Breast epithelium (tissue), 4 donors: ENCODE data around the gene RFX1. TPM values are rescaled to one million over a fixed set of nuclear protein-coding genes. Genes with fewer than 3 reads are reported as not detected.
A peak's percentile ranks its signal among the peaks of the same experiment; 100 is the strongest.

ENCODE experiments used
- DNase-seq, 2 donors: peaks; one replicate each; pipeline ENCODE4 v3.0.0-alpha.2; 2019; ENCODE audit warnings: low spot score in 2 of 2
- H3K27ac ChIP-seq, 2 donors: fragments of 200-600 bp; sonication (generic) in 1 of 2; one replicate each; pipeline ENCODE4 v1.5.1; 2016 to 2019; ENCODE audit warnings: mild to moderate bottlenecking in 1 of 2
- H3K27me3 ChIP-seq, 2 donors: fragments of 200-600 bp; sonication (generic) in 1 of 2; one replicate each; pipeline versions ENCODE4 v1.5.1 to v1.6.0; 2017 to 2019; ENCODE audit warnings: control low read depth in 1 of 2, mild to moderate bottlenecking in 1 of 2
- H3K36me3 ChIP-seq: fragments of 200-600 bp; one replicate; pipeline ENCODE4 v1.5.1; 2019
- H3K4me1 ChIP-seq, 2 donors: fragments of 200-600 bp; sonication (generic); one replicate each; pipeline ENCODE4 v1.5.1; 2016 to 2019; ENCODE audit warnings: control low read depth in 1 of 2
- H3K4me3 ChIP-seq, 3 donors: fragments of 200-600 bp; sonication (generic); 1 replicate in 2 of 3; 2 replicates in 1 of 3; pipeline ENCODE4 v1.5.1; 2016 to 2019; ENCODE audit warnings: mild to moderate bottlenecking in 3 of 3, moderate library complexity in 2 of 3
- H3K9me3 ChIP-seq, 2 donors: fragments of 200-600 bp; sonication (generic) in 1 of 2; one replicate each; pipeline ENCODE4 v1.5.1; 2016 to 2019; ENCODE audit warnings: control low read depth in 1 of 2
- CTCF ChIP-seq, 3 donors: fragments of 450-650 bp; IDR thresholded peaks; one replicate each; pipeline ENCODE4 v1.5.1; 2016 to 2017; ENCODE audit warnings: antibody characterized with exemption in 3 of 3, mild to moderate bottlenecking in 3 of 3, moderate library complexity in 3 of 3
- POLR2A ChIP-seq: fragments of 450-650 bp; IDR thresholded peaks from one replicate; pipeline ENCODE4 v1.6.1; 2016; ENCODE audit warnings: antibody characterized with exemption, mild to moderate bottlenecking, moderate library complexity
- POLR2AphosphoS5 ChIP-seq, 3 donors: sonication (generic); formaldehyde crosslinking; IDR thresholded peaks; one replicate each; pipeline ENCODE4 v1.6.1; 2017; ENCODE audit warnings: antibody characterized with exemption in 3 of 3
- intact Hi-C: fragments of 100-400 bp; cut with DNase I; formaldehyde crosslinking; loops from one replicate; pipeline ENCODE4 v1.15.1; 2023; ENCODE audit warnings: low total_unique reads
- total RNA-seq, 3 donors: library from RNA; depleted of rRNA; stranded (reverse); fragments of >200 nt; gene quantifications; one replicate each; pipeline ENCODE4 v1.1.0, GENCODE V29; 2016

Gene RFX1
- total RNA-seq, 3 donors from 2014 or later: 2.6 to 3.7 (median 3.6) TPM

GRCh38 chr19:13962699-13963602, 43.2 kb downstream of the RFX1 start:
- intact Hi-C loops: no loop called here
- Histone ChIP-seq H3K27me3 (no peaks in the 10 kb centered on the region), H3K27ac (no peak overlapping the region), H3K4me1 (no peaks in the 10 kb centered on the region), H3K4me3 (peak overlapping the region; percentile 22 to 30 (median 23)), H3K36me3 (no peaks in the 10 kb centered on the region), H3K9me3 (no peaks in the 10 kb centered on the region)
- DNase-seq: no peak
- TF ChIP-seq POLR2A: no peak
- TF ChIP-seq CTCF (IDR thresholded peaks at IDR 0.05): no peak
- no peak for TF ChIP-seq POLR2AphosphoS5 (IDR thresholded peaks at IDR 0.05)

- intact Hi-C loops: no loop called here
- no peaks in the 10 kb centered on the region for H3K9me3 ChIP-seq
- H3K27me3 ChIP-seq: no peaks in the 10 kb centered on the region
- H3K4me1 ChIP-seq: no peaks in the 10 kb centered on the region
- TF ChIP-seq CTCF (IDR thresholded peaks at IDR 0.05) (no peak), POLR2AphosphoS5 (IDR thresholded peaks at IDR 0.05) (no peak), POLR2A (no peak)
- DNase-seq: no peak
- H3K36me3 ChIP-seq: no peaks in the 10 kb centered on the region
- peak overlapping the region; percentile 22 to 30 (median 23) for H3K4me3 ChIP-seq
- no peak overlapping the region for H3K27ac ChIP-seq
These were observed 44.1 kb downstream of the RFX1 start for GRCh38 chr19:13961826-13962698.

GRCh38 chr19:13960863-13961784, 45.0 kb downstream of the RFX1 start:
- TF ChIP-seq POLR2AphosphoS5 (IDR thresholded peaks at IDR 0.05) (no peak), CTCF (IDR thresholded peaks at IDR 0.05) (no peak), POLR2A (no peak)
- no peaks in the 10 kb centered on the region for H3K9me3 ChIP-seq
- intact Hi-C loops: no loop called here

GRCh38 chr19:13959962-13960862, 45.9 kb downstream of the RFX1 start:
- no peak overlapping the region for H3K4me3 ChIP-seq
- no peak for DNase-seq
- no peak overlapping the region for H3K27ac ChIP-seq
- H3K27me3 ChIP-seq: no peaks in the 10 kb centered on the region
- intact Hi-C loops: no loop called here
- H3K4me1 ChIP-seq: no peaks in the 10 kb centered on the region
- no peaks in the 10 kb centered on the region for H3K9me3 ChIP-seq
- TF ChIP-seq POLR2A (no peak), CTCF (IDR thresholded peaks at IDR 0.05) (no peak), POLR2AphosphoS5 (IDR thresholded peaks at IDR 0.05) (no peak)
- peaks cover 3% of the 10 kb centered on the region for H3K36me3 ChIP-seq

More at GRCh38 chr19:13960863-13961784, 45.0 kb downstream of the RFX1 start:
- Histone ChIP-seq H3K4me1 (no peaks in the 10 kb centered on the region), H3K36me3 (peaks cover 3% of the 10 kb centered on the region), H3K27ac (no peak overlapping the region), H3K27me3 (no peaks in the 10 kb centered on the region), H3K4me3 (no peak overlapping the region)
- no peak for DNase-seq
